ENCODE measurements around the gene CYBC1.

CYBC1 gene

DNA sequence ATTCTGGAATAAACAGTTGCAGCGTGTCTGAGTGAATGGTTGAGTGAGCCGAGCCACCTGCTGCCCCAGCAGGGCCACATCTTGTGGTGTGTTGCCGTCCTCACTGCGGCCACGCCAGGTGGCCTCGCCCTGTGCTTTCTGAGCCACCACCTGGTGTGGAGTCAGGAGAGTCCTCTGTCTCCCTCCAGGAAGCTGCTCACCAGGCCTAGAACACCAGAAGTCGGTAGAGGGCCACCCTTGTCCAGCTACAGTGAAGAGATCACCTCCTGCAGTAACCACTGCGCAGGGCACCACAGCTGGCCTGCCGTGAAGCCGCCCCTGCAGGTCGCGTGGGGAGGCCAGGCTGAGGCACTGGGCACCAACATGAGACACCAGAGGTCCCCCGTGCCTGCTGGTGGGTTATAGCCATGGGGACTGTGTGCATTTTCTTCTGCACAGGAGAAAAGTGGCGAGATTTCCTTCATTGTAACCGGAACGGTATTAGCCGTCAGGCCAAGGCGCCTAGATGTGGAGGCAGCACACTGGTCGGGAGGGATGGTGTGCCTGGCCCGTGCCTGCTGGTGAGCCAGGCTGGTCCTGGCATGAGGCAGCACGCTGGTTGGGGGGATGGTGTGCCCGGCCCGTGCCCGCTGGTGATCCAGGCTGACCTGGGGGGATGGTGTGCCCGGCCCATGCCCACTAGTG is 40.1 kb upstream of the CYBC1 start:
- ATAC-seq (ENCODE audit: insufficient read depth, low read depth), result no peak
- peak overlapping the region; percentile 43; the same call in 1 of the 2 replicates for H3K27ac ChIP-seq (ENCODE audit: low read length)

GRCh38 chr17:82489851-82490511 is 39.4 kb upstream of the CYBC1 start:
- Histone ChIP-seq H2AFZ (ENCODE audit: low read depth, low read length) (no peak overlapping the region), H3K27ac (ENCODE audit: low read length) (peak overlapping the region; percentile 43; the same call in 1 of the 2 replicates), H3K9me3 (ENCODE audit: insufficient read depth, low read length, severe bottlenecking) (no peaks in the 10 kb centered on the region), H3K4me1 (ENCODE audit: insufficient read depth, low read length) (peaks cover 14% of the 10 kb centered on the region), H3K4me3 (ENCODE audit: low read depth in 1 of 2, low read length in 2 of 2) (no peak overlapping the region), H3K79me2 (ENCODE audit: insufficient read depth, low read length) (no peaks in the 10 kb centered on the region), H3K36me3 (ENCODE audit: insufficient read depth, low read length) (peaks cover 43% of the 10 kb centered on the region), H3K27me3 (ENCODE audit: insufficient read depth, low read length, poor library complexity) (no peaks in the 10 kb centered on the region), H3K9ac (ENCODE audit: low read depth, low read length) (peak overlapping the region; percentile 8; the same call in 1 of the 2 replicates), H3K4me2 (ENCODE audit: insufficient read depth, low read length) (no peak overlapping the region), H4K20me1 (ENCODE audit: insufficient read depth, low read length) (no peaks in the 10 kb centered on the region)
- DNase-seq (no peak), ATAC-seq (ENCODE audit: insufficient read depth, low read depth) (no peak)
- no peak for TF ChIP-seq EZH2 (IDR thresholded peaks at IDR 0.05; ENCODE audit: borderline replicate concordance, low read depth, low read length, severe bottlenecking)
- TF ChIP-seq CTCF (IDR thresholded peaks at IDR 0.05; ENCODE audit: borderline replicate concordance, extremely low read depth, low read length, poor library complexity, severe bottlenecking), result no peak

More for the DNA sequence above, 40.1 kb upstream of the CYBC1 start:
- H3K36me3 ChIP-seq (ENCODE audit: insufficient read depth, low read length), result peaks cover 36% of the 10 kb centered on the region
- peak overlapping the region; percentile 8; the same call in 1 of the 2 replicates for H3K9ac ChIP-seq (ENCODE audit: low read depth, low read length)
- no peak overlapping the region for H2AFZ ChIP-seq (ENCODE audit: low read depth, low read length)
- H4K20me1 ChIP-seq (ENCODE audit: insufficient read depth, low read length), result no peaks in the 10 kb centered on the region
- H3K27me3 ChIP-seq (ENCODE audit: insufficient read depth, low read length, poor library complexity), result no peaks in the 10 kb centered on the region
- no peak for DNase-seq
- no peaks in the 10 kb centered on the region for H3K9me3 ChIP-seq (ENCODE audit: insufficient read depth, low read length, severe bottlenecking)
- no peak overlapping the region for H3K4me2 ChIP-seq (ENCODE audit: insufficient read depth, low read length)
- no peak for TF ChIP-seq EZH2 (IDR thresholded peaks at IDR 0.05; ENCODE audit: borderline replicate concordance, low read depth, low read length, severe bottlenecking)
- TF ChIP-seq CTCF (IDR thresholded peaks at IDR 0.05; ENCODE audit: borderline replicate concordance, extremely low read depth, low read length, poor library complexity, severe bottlenecking), result no peak
- H3K4me3 ChIP-seq (ENCODE audit: low read depth in 1 of 2, low read length in 2 of 2), result no peak overlapping the region
- no peaks in the 10 kb centered on the region for H3K79me2 ChIP-seq (ENCODE audit: insufficient read depth, low read length)
- peaks cover 17% of the 10 kb centered on the region for H3K4me1 ChIP-seq (ENCODE audit: insufficient read depth, low read length)

GRCh38 chr17:82489117-82489516 is 38.6 kb upstream of the CYBC1 start:
- H3K4me2 ChIP-seq (ENCODE audit: insufficient read depth, low read length), result no peak overlapping the region
- H3K9ac ChIP-seq (ENCODE audit: low read depth, low read length), result no peak overlapping the region

More at GRCh38 chr17:82489117-82489516, 38.6 kb upstream of the CYBC1 start:
- Histone ChIP-seq H4K20me1 (ENCODE audit: insufficient read depth, low read length) (no peaks in the 10 kb centered on the region), H2AFZ (ENCODE audit: low read depth, low read length) (no peak overlapping the region), H3K36me3 (ENCODE audit: insufficient read depth, low read length) (peaks cover 52% of the 10 kb centered on the region), H3K27me3 (ENCODE audit: insufficient read depth, low read length, poor library complexity) (no peaks in the 10 kb centered on the region), H3K9me3 (ENCODE audit: insufficient read depth, low read length, severe bottlenecking) (no peaks in the 10 kb centered on the region), H3K27ac (ENCODE audit: low read length) (peak overlapping the region; percentile 10; the same call in 1 of the 2 replicates), H3K79me2 (ENCODE audit: insufficient read depth, low read length) (no peaks in the 10 kb centered on the region), H3K4me1 (ENCODE audit: insufficient read depth, low read length) (peaks cover 12% of the 10 kb centered on the region), H3K4me3 (ENCODE audit: low read depth in 1 of 2, low read length in 2 of 2) (no peak overlapping the region)
- DNase-seq, result no peak
- no peak for ATAC-seq (ENCODE audit: insufficient read depth, low read depth)
- TF ChIP-seq EZH2 (IDR thresholded peaks at IDR 0.05; ENCODE audit: borderline replicate concordance, low read depth, low read length, severe bottlenecking) (no peak), CTCF (IDR thresholded peaks at IDR 0.05; ENCODE audit: borderline replicate concordance, extremely low read depth, low read length, poor library complexity, severe bottlenecking) (no peak)
